Activated CD8-positive, alpha-beta memory T cell treated with anti-CD3 and anti-CD28 coated beads, Interleukin-2, amount 50 U/mL, for 48 hours (primary cell): ENCODE data around the gene TRAIP.
"Not testable (repeated sequence)": the region's sequence is repeated elsewhere in the genome, so short reads cannot be mapped to it uniquely, and the experiment has no call there.

ENCODE experiments used
- DNase-seq: peaks from one replicate; pipeline ENCODE4 v3.0.0-alpha.2; 2020

TRAIP gene

DNA sequence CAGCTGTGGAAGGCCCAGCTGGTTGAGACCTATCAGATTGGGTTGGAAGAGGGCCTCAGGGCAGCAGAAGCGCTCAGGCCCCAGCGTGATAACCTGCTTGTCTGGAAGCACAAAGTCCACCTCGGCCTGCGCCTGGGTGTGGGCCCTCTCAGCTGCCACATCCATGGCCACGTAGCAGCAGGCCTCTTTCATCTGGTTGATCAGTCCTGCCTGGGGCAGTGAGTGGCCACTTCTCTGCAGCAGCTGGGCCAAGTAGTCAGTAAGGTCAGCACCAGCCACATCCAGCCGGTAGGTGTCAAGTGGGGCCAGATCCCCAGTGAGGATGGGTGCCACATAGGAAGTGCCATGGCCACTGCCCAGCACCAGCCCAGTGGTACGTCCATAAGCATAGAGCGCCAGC, 17.3 kb upstream of the TRAIP start:
- DNase-seq: no peak

DNA sequence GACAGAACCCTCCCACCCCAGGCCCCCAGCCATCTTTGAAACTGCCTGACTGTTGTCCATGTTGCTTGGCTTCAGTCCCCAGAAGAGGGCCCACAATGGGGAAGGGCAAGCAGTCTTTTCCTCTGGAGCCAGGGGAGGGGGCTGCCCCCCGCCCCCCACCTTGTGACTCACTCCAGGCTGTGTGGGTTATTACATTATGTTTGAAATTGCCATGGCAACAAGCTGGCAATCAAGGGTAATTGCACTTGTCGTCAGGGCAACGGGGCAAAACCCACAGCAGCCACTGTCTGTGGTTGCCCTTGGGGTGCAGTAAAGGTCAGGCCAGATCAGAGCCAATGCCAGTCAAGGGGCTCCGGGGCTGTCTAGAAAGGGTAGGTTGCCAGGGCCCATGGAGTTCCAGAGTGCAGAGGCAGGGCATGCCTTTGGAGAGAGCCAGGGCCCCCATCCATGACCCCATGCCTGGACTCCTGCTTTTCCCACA, 16.5 kb upstream of the TRAIP start:
- DNase-seq: no peak

DNA sequence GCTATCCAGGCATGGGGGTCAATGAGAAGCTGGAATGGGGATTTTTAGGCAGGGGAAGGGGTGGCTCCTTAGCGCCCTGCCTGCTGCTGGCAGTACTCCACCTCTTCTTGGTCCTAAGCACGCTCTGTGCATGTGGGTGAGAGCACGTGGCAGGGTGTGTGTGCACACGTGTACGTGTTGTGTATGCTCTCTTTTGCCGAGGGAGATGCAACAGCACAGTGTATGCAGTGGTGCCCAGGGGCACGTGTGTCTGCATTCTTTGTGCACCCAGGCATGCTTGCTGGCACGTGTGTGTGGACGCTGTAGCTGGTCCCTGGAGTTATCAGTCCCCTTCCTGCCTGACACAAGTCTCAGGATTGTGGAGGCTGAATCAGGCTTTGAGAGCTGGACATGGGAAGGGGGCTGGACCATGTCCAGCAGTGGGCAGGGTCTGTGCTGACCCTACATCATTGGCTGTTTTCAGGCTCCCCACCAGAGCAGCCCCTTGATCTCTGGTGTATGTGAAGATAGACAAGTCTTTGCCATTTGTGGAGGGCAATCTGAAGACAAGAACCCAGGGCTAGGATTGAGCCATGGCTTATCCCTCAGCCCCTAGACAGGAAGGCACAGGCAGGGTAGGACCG, 15.3 kb upstream of the TRAIP start:
- no peak for DNase-seq

DNA sequence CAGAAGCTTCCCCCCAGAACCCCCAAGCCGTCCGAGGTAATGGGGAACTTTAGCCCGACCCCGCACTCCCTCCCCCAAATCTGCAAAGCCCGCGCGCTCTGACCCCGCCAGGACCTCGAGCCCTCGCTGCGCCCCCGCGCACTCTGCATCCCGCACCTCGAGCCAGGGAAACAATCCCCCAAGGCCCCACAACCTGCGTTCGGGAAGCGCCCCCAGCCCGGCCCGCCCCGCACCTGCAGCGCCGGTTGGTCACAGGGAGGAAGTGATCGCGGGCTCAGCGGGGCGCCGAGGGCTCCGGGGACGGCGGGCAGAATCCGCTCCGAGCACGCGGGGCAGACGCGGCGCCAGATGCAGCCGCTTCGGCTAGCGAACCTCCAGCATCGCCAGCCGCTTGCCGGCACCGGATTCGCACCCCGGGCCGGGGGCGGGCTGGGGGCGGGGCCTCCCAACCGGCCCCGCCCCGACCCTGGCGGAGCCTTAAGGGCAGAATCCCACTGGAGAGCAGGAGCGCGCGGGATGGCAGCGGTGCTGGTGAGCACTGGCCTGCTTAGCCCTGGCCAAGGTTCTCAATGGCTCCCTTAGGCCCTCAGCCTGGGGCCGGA, 13.3 kb upstream of the TRAIP start, which contains the start of gene CAMKV:
Gene CAMKV, minus strand, starts transcription at position 382 of the 602 bp plus-strand sequence. CDS start 7,518 bp downstream, outside the sequence.
- DNase-seq: peak; percentile 70

DNA sequence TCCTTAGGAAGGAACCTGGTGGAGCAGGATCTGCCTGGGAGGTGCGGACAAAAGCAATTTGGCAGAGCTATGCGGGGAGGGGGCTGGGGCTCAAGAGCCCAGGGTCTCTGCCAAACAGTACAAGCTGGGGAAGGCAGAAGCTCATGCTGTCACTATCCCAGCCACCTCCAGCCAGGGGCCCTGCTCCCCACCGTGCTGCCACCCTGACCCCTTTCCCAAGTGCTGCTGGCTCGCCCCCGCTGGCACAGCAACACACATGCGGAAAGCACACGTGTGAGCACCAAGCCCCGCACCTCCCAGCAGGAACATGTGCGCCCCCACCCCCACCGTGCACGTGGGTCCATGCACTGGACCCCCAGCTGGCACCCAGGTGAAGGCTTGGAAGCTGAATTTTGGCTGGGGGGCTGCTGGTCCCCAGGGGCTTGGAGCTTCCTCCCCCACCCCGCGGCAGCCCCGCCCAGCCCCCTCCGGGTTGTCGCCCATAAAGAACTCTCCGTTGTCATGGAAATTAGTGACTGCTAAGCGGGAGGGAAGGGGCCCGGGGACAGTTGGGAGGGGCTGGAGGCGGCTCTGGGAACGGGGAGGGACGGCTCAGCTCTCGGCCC, 12.6 kb upstream of the TRAIP start:
- DNase-seq: no peak

DNA sequence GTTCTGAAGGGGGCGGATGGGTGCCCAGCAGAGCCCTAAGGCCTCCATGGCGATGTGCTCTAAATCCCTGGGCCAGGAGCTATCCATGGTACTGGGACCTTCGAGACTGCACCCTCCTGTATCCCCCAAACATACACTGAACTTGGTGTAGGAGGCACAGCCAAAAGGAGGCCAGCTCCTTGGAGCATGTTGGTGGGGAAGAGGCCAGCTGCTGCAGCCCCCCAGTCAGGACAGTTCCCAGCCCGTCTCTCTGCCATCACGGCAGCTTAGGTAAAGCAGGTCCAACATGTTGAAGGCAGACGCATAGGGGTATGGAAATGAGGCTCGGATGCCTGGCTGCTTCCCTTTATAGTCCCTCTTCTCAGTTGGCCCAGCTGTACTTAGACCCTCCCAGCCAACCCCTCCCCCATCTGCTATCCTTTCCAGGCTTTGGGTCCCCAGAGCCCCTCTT, 11.5 kb upstream of the TRAIP start:
- no peak for DNase-seq

DNA sequence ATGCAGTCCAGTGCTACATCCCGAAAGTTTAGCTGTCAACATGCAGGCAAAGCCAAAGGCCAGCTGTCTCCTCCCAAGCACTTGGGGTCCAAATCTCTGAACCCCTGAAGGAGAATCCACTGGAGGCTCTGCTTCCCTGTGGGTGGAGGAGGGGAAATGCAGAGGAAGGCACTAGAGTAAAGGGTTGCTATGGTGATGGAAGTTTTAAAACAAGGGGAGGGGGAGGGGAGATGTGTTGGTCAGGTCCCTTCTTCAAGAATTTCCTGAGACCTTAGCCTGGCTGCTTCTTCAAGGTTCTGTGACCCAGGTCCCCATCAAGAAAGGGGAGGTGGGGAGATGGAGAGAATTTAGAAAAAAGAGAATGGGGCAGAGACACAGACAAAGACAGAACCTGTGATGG, 11.0 kb upstream of the TRAIP start:
- no peak for DNase-seq

DNA sequence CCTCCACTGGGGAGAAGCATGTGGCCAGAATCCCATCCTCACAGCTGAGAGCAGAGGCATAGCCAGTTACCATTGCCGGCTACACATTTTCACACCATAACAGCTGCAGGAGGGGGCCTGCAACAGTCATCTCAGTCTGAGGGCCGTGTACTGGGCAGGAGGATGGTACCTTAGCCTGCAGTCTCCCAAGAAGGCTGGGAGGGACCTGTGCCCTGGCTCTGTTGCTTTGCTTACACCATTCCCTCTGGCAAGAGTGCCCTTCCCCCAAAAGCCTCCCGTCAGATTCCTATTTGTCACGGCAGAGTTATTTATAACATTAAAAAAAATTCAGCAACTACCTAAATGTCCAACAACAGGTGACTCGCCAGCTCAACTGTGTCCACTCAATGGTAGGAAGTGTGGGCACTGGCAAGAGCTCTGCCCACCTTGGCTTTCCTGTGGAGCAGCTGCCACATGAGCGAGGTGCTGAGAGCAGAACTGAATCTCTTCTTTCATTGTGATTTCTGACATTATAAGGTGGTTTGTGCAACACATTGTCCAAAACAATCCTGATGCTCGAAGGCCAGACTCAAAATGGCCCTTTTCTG, 8.9 kb upstream of the TRAIP start:
- DNase-seq: no peak

DNA sequence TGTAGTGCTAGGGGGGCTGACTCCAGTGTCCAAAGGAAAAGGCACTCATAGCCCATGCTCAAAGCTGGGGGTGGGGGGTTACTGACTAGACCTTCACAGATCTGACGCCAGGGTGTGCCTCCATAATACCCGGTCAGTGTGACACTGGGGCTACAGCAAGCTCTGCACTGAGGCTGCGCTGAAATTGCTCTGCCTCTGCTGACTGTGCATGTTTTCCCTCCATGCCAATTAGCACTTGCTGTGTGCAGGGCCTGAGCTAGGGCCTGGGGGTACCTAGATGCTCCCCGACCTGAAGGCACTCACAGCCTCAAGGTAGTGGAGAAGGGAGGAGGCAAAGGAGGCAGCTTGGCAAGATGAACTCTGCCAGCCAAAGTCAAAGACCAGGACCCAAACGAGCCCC, 8.1 kb upstream of the TRAIP start:
- no peak for DNase-seq

DNA sequence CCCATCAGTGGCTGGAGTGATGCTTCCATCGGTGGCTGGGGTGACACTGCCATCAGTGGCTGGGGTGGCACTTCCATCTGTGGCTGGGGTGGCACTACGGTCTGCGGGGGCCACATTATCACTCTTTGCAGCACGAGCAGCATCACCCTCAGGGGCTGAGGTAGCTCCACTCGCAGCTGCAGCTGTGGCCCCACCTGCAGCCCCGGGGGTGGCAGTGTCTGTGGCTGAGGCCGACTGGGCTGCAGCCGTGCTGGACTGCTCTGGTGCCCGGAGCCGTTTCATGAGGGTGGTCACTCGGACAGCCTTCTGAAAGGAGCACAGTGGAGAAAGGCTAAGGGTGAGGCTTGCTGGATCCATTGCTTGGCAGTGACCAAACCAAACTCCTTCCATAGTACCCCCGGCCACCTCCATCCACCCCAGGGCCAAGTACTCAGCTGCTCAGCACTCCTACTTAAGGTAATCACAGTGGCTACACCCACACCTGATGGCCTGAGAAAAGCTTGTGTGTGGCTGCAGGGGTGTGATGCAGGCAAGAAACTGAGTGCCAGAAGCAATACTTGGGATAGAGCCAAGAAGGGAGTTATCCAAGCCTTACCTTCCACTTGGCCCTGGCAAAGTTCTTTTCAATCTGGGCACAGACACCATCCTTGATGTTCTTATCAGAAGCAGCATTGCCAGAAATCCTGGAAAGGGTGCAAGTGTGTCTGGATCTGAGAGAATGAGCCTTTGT, 3.4 kb upstream of the TRAIP start:
- no peak for DNase-seq

DNA sequence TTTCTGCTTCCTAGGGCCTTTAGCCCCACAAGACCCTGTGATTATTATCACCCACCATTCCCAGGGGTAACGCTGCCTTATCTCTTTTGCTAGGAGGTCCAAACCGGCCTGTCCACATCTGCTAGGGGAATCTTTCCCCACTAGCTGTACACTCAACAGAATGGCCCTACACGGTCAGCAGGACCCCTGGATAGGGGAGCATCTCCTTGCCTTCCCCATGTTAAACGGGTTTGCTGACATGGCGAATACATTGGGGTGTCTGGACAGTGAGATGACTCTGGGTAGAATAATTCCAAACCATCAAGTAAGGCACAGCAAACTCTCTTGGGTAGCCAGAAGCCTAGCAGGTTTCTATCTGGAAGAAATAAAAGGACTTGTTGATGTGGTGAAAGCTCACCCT, 702 bp downstream of the TRAIP start:
- no peak for DNase-seq

DNA sequence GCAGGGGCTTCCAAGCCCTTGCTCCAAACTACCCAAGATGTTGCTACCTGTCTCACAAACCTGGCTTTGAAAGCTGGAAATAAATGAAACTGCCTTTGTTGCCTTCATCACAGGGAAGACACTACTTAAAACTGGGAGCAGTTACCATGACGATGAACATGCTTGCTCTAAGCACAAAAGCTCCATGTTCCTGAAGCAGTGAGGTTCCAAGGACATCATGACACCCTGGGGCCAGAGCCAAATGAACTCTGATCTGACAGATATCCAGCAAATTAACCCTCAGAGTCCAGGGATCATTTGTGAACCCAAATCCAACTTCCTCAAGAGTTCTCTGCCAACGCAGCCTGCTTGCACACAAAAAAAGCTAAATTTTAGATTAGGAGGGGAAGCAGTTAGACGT, 10.7 kb downstream of the TRAIP start:
- no peak for DNase-seq

DNA sequence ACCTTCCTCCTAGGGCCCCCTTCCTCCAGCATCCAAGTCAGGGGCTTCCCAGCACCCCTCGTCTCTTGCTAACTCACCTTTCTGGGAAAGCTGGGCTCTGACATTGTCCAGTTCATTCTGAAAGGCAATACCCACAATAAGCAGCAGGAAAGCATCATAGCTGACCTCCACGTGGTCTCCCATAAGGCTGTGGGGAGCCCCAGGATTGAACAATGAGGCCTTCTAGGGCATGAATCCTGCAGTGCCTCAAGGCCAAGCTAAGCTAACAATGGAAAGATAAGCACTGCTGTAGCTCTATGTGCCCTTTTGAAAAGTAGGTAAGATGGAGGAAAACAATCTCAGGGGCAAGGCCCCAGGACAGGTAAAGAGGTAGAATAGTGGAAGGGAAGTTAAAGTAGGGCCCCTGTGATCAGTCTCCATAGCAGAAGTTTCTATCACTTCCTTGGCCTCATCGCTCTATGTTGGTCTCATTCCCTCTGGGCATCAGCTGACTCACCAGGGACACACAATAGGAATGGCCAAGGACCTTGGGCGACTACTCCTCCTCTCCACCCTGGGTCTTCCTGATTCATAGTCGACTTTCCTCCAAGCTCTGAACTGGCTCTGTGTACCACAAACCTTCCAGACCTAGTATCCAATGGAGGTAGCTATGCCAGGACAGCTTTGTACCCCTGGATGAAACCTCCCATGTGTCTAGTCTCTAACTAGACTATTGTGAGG, 11.7 kb downstream of the TRAIP start:
- DNase-seq: no peak

DNA sequence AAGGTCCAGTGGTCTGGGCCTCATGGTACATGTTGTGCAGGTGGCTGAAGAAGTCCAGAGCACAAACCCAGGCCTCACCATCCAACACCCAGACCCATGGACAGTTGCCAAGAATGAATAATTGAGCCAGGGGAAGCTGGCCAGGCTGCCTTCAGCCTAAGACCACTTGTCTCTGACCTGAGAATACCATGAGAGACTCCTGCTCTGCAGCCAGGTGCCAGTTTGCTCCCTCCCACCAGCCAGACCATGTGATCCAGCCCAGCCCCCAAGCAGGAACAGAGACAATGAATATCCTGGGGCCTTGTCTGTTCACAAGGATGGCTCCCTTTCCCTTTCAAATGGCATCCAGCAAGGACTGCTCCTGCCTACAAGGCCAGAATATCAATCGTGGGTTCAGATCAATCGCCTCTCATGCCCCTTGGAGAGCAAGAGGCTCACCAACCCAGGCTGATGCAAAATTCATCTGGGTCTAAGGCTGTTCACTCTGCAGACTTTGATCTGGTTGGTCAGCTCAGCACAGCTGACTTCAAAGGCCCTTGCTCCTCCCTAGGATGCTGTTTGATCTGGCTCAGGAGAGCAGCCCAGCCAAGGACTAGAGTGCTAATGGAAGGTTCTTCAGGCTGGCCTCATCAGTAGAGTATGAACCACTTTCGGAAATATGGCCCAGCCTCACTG, 13.4 kb downstream of the TRAIP start:
- DNase-seq: no peak

DNA sequence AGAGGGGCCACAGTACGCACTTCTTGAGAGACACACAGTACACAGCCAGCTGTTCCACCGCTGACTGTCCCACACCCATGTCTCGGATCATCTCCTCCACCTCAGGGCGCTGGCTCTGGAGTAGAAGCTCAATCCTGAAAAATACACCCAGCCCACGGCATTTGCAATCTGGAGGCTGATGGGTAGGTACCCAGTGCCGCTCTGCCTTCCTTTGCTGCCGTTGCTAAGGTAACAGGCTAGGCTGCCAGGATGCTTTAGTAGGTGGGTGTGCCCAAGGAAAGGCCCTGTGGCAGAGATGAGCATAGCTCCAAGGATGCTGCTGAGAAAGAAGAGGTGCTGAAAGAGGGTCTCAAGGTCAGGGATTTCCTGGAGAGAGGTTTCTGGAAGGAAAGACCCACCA, 14.6 kb downstream of the TRAIP start:
- DNase-seq: no peak

DNA sequence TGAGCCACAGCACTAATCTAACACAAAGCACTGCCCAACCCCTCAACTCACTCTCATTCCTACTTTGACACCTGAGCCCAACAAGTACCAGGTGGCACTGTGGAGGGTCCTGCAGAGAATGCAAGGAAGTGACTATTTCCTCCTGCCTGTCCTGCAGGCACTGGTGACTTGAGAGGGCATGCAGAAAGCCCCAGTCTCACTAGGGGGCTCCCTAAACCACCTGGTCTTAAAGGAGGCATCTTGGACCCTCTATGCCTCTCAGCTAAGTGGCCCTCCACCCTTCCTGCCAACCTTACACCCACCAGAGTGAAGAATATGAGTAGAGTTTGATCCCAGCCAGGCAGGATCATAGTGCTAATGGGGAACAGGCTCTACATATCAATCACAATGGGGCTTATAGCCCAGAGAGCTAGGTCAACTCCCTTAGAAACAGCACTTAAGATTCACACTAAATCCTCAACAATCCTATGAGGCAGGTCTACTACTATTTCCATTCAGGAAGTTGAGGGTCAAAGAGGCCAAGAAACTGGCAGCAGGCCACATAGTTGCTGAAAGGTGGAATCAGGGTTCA, 15.2 kb downstream of the TRAIP start:
- no peak for DNase-seq

DNA sequence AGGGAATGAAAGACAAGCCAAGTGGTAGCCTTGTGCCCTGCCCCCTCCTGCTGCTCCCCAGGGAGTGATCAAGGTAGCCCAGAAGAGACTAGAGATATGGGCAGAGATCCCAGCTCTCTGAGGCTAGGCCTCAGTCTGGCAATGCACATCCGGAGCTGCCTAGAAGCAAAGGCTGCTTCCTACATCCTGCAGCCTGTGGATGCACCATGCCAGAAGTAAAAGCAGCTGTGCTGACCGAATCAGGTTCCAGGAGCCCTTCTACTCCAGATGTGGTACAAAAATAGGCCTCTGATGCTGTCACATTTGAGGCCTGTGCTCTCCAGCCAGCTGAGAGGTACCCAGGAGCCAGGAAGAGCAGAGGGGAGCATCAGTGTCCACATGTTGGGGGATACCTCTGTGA, 16.0 kb downstream of the TRAIP start:
- DNase-seq: no peak

DNA sequence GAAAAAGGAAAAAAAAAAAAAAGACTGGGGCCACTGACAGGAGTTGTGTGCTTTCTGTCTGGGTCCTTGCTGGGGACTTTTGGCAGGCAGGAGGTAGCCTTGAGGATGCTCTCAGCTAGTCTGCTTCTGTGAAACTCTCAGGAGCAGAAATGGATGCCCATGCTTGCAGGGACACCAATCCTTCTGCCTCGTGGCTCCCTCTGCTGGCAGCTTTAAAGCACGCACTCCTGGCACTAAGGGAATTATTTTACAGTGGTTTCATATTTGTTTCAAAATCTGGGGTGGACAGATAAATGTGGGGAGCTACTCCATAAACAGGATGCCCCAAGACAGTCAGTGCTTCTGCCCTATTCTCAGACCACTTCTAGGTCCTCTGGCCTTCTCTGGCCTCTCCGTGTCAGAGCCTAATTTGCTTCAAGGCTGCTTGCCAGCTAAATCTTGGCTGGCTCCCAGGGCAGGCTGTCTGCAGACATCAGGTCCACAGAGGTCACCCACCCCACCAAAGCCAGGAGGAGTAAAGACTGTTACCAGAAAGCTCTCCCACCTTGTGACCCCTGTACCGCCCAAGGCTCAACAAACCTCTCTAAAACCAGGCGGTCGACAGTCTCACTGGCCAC, 17.1 kb downstream of the TRAIP start:
- peak; percentile 85 for DNase-seq

DNA sequence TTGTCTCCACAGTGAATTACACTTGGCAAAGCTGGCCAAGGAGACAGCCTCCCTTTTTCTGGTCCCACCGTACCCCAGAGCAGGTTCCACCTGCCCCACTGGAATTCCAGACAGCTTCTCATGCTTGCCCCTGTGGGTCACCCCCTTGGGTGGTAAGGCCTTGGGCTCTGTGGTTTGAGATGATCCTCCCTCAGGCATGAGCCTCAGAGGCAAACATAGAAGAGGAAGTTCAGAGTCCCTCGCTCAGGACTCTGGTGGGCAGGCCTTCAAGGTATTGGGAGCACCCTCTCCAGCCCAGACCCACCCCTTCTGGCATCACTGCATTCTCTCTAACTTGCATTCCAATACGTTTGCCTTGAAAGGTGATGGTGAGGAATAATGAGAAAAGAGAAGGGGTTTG, 25.0 kb downstream of the TRAIP start:
- DNase-seq: no peak

DNA sequence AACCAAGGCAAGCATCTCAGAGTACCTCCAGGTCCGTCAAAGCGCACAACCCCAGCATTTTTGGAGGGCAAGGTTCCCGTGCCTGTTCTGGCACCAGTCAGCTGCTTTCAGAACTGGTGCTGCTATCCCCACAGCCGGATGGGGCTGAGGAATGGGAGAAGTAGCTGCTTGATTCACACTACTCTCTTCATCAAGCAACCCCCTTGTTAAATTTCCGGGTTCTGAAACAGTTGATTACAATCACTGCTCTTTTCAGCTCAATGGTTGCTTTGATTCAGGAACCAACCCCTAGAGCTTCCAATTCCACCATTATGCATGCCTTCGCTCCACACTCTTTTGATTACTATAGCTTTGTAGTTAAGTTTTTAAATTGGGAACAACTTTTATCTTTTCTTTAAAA, 30.3 kb downstream of the TRAIP start:
- no peak for DNase-seq

DNA sequence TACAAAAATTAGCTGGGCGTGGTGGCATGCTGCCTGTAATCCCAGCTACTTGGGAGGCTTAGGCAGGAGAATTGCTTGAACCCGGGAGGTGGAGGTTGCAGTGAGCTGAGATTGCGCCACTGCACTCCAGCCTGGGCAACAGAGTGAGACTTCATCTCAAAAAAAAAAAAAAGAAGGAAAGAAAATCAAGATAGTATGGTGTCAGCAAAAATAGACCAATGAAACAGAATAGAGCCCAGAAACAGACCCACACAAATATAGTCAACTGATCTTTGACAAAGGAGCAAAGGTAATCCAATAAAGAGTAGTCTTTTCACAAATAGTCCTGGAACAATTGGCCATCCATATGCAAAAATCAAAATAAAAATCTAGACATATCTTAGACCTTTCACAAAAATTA, 33.2 kb downstream of the TRAIP start:
- DNase-seq: not testable (repeated sequence)
